ENCODE measurements around the gene SCARF2. TPM values are rescaled to one million over a fixed set of nuclear protein-coding genes. Genes with fewer than 3 reads are reported as not detected.

The SCARF2 gene
- total and polyA plus RNA-seq, 11 donors = 1.5 to 10.1 (median 2.8) TPM

DNA sequence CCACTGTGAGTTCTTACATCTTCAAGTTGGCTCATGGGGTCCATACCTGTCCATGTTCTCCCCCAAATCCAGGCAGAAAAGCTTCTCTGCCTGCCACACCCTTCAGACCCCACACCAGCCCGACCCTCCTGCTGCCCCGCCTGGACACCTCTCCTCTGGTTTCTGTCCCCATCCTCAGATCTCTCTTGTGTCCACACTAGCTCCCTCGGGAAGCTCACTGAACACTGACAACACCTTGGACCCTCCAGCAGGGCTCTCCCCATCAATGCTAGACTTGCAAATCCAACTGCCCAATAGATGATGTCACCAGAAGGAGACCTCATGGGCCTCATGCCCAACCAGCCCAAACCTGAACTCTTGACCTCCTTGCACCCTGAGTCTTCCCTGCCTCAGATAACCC is 2.9 kb downstream of the SCARF2 start:
- peaks cover 0 to 60% (median 24%) of the 10 kb centered on the region in 12 donors for H3K4me1 ChIP-seq
- ATAC-seq (no peak), DNase-seq (peak in 2 of 5 donors; percentile 10 to 17)
- WGBS, 4 donors = 91 to 98% (median 95%) methylated on average over 3 of the region's 3 CpGs
- peaks cover 0 to 54% (median 5%) of the 10 kb centered on the region in 9 donors for H3K27me3 ChIP-seq
- H3K9me3 ChIP-seq = no peaks in the 10 kb centered on the region
- peaks cover 0 to 9% (median 0%) of the 10 kb centered on the region in 9 donors for H3K36me3 ChIP-seq
- H3K27ac ChIP-seq = no peak overlapping the region
- no peak for TF ChIP-seq CTCF (IDR thresholded peaks at IDR 0.05)
- TF ChIP-seq POLR2A (IDR thresholded peaks at IDR 0.05) = no peak
- H3K4me3 ChIP-seq = no peak overlapping the region
- intact Hi-C loops (cut with DNase I) = no loop called here

GRCh38 chr22:20434264-20434751 is 3.3 kb downstream of the SCARF2 start:
- Histone ChIP-seq H3K27me3 (peaks cover 0 to 55% (median 5%) of the 10 kb centered on the region in 9 donors), H3K36me3 (peaks cover 0 to 13% (median 0%) of the 10 kb centered on the region in 9 donors), H3K9me3 (no peaks in the 10 kb centered on the region), H3K4me3 (no peak overlapping the region), H3K4me1 (peaks cover 0 to 60% (median 24%) of the 10 kb centered on the region in 12 donors), H3K27ac (no peak overlapping the region)
- peak in 1 of 5 donors; percentile 30 for DNase-seq
- TF ChIP-seq CTCF (IDR thresholded peaks at IDR 0.05) (no peak), POLR2A (IDR thresholded peaks at IDR 0.05) (no peak)
- intact Hi-C loops (cut with DNase I) = no loop called here
- ATAC-seq = no peak
- WGBS, 4 donors = 91 to 92% (median 92%) methylated on average over 12 of the region's 12 CpGs

- peaks cover 0 to 58% (median 19%) of the 10 kb centered on the region in 12 donors for H3K4me1 ChIP-seq
- WGBS, 4 donors = 84 to 88% (median 87%) methylated on average over 3 to 4 of the region's 4 CpGs
- DNase-seq = peak in 1 of 5 donors; percentile 14
Observed at GRCh38 chr22:20433686-20434241, 3.9 kb downstream of the SCARF2 start.

DNA sequence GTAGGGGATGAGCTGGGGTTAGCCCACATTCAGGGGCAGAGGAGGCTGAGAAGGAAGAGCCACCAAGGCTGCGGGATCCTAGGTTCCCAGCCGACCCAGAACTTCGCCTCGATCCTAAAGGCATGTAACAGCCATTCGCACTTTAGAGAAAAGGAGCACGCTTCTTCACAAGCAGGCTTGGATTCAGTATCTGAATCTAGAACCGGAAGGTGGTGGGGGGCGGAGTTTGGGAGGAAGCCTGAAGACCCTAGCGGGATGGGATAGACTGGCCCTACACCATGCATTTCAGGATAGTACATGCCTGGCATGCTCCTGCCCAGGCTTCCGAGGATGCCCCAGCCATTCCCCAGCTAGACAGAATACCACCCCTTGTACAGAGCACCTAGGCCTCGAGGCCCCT is 4.4 kb downstream of the SCARF2 start:
- Histone ChIP-seq H3K4me3 (no peak overlapping the region), H3K4me1 (peaks cover 0 to 54% (median 16%) of the 10 kb centered on the region in 12 donors), H3K9me3 (no peaks in the 10 kb centered on the region), H3K27me3 (peaks cover 0 to 53% (median 5%) of the 10 kb centered on the region in 9 donors), H3K27ac (no peak overlapping the region), H3K36me3 (peaks cover 0 to 24% (median 8%) of the 10 kb centered on the region in 9 donors)
- DNase-seq (peak in 1 of 5 donors; percentile 24), ATAC-seq (no peak)
- 89 to 94% (median 92%) methylated on average over 11 of the region's 11 CpGs for WGBS, 4 donors
- intact Hi-C loops (cut with DNase I) = no loop called here
- TF ChIP-seq POLR2A (IDR thresholded peaks at IDR 0.05) (no peak), CTCF (IDR thresholded peaks at IDR 0.05) (no peak)

More at GRCh38 chr22:20433686-20434241, 3.9 kb downstream of the SCARF2 start:
- peaks cover 0 to 19% (median 5%) of the 10 kb centered on the region in 9 donors for H3K36me3 ChIP-seq
- no peak for ATAC-seq
- H3K27ac ChIP-seq = no peak overlapping the region
- TF ChIP-seq POLR2A (IDR thresholded peaks at IDR 0.05) = no peak
- no peak overlapping the region for H3K4me3 ChIP-seq
- H3K9me3 ChIP-seq = no peaks in the 10 kb centered on the region
- H3K27me3 ChIP-seq = peaks cover 0 to 55% (median 5%) of the 10 kb centered on the region in 9 donors
- intact Hi-C loops (cut with DNase I) = no loop called here
